ENCODE data around the gene PTPRN2.

DNA sequence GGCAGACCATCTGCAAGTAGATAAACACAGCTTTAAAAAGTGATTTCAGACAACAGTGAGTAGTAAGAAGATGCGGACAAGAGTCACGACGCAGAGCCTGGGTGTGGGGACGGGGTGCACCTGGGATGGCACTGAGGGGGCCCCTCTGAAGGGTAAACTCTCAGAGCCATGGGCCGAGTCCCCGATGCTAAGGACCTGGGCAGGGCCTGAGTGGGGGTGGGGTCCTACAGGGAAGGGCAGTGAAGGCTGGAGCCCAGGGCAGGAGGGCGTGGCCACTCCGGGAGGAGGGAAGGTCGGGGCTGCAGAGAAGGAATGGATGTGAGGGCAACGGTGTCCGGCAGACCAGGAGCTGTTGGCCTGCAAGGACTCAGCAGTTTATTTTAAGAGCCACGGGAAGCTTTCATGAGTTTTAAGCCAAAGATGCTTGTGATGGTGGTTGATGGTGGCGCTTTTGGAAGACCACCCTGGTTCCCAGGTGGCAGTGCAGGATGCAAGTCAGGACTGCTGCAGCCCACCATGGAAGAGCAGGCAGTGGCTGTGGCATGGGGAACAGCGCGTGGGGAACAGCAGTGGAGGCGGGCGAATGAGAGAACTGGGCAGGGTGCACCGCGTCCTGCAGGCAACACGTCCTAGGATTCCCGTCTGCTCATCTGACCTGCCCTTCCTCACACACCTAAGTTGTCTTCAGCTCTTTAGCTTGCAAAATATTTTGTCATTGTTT, 954.0 kb downstream of the PTPRN2 start:
- TF ChIP-seq, protein P1, sequence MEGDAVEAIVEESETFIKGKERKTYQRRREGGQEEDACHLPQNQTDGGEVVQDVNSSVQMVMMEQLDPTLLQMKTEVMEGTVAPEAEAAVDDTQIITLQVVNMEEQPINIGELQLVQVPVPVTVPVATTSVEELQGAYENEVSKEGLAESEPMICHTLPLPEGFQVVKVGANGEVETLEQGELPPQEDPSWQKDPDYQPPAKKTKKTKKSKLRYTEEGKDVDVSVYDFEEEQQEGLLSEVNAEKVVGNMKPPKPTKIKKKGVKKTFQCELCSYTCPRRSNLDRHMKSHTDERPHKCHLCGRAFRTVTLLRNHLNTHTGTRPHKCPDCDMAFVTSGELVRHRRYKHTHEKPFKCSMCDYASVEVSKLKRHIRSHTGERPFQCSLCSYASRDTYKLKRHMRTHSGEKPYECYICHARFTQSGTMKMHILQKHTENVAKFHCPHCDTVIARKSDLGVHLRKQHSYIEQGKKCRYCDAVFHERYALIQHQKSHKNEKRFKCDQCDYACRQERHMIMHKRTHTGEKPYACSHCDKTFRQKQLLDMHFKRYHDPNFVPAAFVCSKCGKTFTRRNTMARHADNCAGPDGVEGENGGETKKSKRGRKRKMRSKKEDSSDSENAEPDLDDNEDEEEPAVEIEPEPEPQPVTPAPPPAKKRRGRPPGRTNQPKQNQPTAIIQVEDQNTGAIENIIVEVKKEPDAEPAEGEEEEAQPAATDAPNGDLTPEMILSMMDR (CRISPR knock-in tag; IDR thresholded peaks at IDR 0.05): no peak
- TF ChIP-seq SOX5 (CRISPR knock-in tag; IDR thresholded peaks at IDR 0.05; ENCODE audit: borderline replicate concordance) (no peak), POLR2A (IDR thresholded peaks at IDR 0.05; ENCODE audit: insufficient read depth in 1 of 2, low read depth in 2 of 2, low read length in 2 of 2) (no peak), GABPA (IDR thresholded peaks at IDR 0.05; ENCODE audit: low read depth, low read length) (no peak), GABPA (CRISPR knock-in tag; IDR thresholded peaks at IDR 0.05; ENCODE audit: low read depth) (no peak), CBFB (CRISPR knock-in tag; IDR thresholded peaks at IDR 0.05) (no peak), SUZ12 (IDR thresholded peaks at IDR 0.05; ENCODE audit: low read depth, low read length) (no peak), ARID2 (CRISPR knock-in tag; IDR thresholded peaks at IDR 0.05; ENCODE audit: borderline replicate concordance) (no peak), SOX6 (IDR thresholded peaks at IDR 0.05) (no peak), SOX6 (CRISPR knock-in tag; IDR thresholded peaks at IDR 0.05) (no peak), GATAD2A (CRISPR knock-in tag; IDR thresholded peaks at IDR 0.05) (no peak), HOXD1 (CRISPR knock-in tag; IDR thresholded peaks at IDR 0.05) (no peak), KLF13 (CRISPR knock-in tag; IDR thresholded peaks at IDR 0.05) (no peak), ZNF598 (CRISPR knock-in tag; IDR thresholded peaks at IDR 0.05; ENCODE audit: borderline replicate concordance) (no peak), EZH2 (conservative IDR thresholded peaks at IDR 0.05; ENCODE audit: low read depth, low read length) (no peak)
- TF ChIP-seq, protein P2, sequence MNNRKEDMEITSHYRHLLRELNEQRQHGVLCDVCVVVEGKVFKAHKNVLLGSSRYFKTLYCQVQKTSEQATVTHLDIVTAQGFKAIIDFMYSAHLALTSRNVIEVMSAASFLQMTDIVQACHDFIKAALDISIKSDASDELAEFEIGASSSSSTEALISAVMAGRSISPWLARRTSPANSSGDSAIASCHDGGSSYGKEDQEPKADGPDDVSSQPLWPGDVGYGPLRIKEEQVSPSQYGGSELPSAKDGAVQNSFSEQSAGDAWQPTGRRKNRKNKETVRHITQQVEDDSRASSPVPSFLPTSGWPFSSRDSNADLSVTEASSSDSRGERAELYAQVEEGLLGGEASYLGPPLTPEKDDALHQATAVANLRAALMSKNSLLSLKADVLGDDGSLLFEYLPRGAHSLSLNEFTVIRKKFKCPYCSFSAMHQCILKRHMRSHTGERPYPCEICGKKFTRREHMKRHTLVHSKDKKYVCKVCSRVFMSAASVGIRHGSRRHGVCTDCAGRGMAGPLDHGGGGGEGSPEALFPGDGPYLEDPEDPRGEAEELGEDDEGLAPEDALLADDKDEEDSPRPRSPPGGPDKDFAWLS (CRISPR knock-in tag; IDR thresholded peaks at IDR 0.05; ENCODE audit: borderline replicate concordance): no peak
